Mesenchymal stem cell (in vitro differentiated cells and primary cell): Measurements from ENCODE around the gene COQ8B.
A peak's percentile ranks its signal among the peaks of the same experiment; 100 is the strongest.
"Not testable (repeated sequence)": the region's sequence is repeated elsewhere in the genome, so short reads cannot be mapped to it uniquely, and the experiment has no call there.

Experiments
- DNase-seq: peaks from one replicate; pipeline ENCODE4 v3.0.0-alpha.2; 2013
- H2AFZ ChIP-seq: one replicate; pipeline ENCODE4 v1.6.1; 2013; ENCODE audit warnings: low read depth, mild to moderate bottlenecking, control low read depth, inconsistent platforms, low read length, moderate library complexity
- H2AK5ac ChIP-seq: 2 replicates; pipeline ENCODE4 v1.6.1; 2013; ENCODE audit warnings: low read length, moderate library complexity, mild to moderate bottlenecking, inconsistent platforms; ENCODE audit not compliant: severe bottlenecking
- H2BK120ac ChIP-seq: one replicate; pipeline ENCODE4 v1.6.1; 2013; ENCODE audit warnings: low read depth, mild to moderate bottlenecking, inconsistent platforms, low read length, moderate library complexity
- H2BK12ac ChIP-seq, 2 experiments: one replicate each; pipeline ENCODE4 v1.6.1; 2013; ENCODE audit warnings: inconsistent platforms in 2 of 2, low read length in 2 of 2, mild to moderate bottlenecking in 2 of 2, moderate library complexity in 2 of 2, control low read depth in 1 of 2
- H2BK15ac ChIP-seq: one replicate; pipeline ENCODE4 v1.6.1; 2013; ENCODE audit warnings: mild to moderate bottlenecking, low read depth, inconsistent platforms; ENCODE audit not compliant: poor library complexity, severe bottlenecking
- H2BK5ac ChIP-seq: 2 replicates; pipeline ENCODE4 v1.6.1; 2013; ENCODE audit warnings: low read depth, mild to moderate bottlenecking, low read length, control low read depth, inconsistent platforms; ENCODE audit not compliant: poor library complexity, severe bottlenecking
- H3K14ac ChIP-seq, 2 experiments: one replicate each; pipeline ENCODE4 v1.6.1; 2013; ENCODE audit warnings: inconsistent platforms in 2 of 2, low read length in 2 of 2, control low read depth in 1 of 2, mild to moderate bottlenecking in 1 of 2, moderate library complexity in 1 of 2
- H3K18ac ChIP-seq, 2 experiments: one replicate each; pipeline ENCODE4 v1.6.1; 2013; ENCODE audit warnings: inconsistent platforms in 2 of 2, low read length in 2 of 2, control low read depth in 1 of 2, low read depth in 1 of 2, mild to moderate bottlenecking in 1 of 2
- H3K23ac ChIP-seq, 2 experiments: one replicate each; pipeline ENCODE4 v1.6.1; 2013; ENCODE audit warnings: inconsistent platforms in 2 of 2, low read length in 2 of 2, mild to moderate bottlenecking in 2 of 2, moderate library complexity in 2 of 2, control low read depth in 1 of 2
- H3K27ac ChIP-seq: 2 replicates; pipeline ENCODE4 v1.5.1; 2013; ENCODE audit warnings: mild to moderate bottlenecking, moderate library complexity, low read length, control low read depth, inconsistent platforms; ENCODE audit not compliant: poor library complexity, severe bottlenecking
- H3K27me3 ChIP-seq, 2 experiments: 2 replicates each; pipeline versions ENCODE4 v1.6.1 to v1.7.0; 2013; ENCODE audit warnings: low read length in 2 of 2, mild to moderate bottlenecking in 2 of 2, moderate library complexity in 2 of 2, control low read depth in 1 of 2, inconsistent platforms in 1 of 2; ENCODE audit not compliant: control insufficient read depth in 1 of 2, insufficient read depth in 1 of 2
- H3K36me3 ChIP-seq, 2 experiments: 2 replicates each; pipeline versions ENCODE4 v1.6.1 to v1.7.0; 2013; ENCODE audit warnings: low read length in 2 of 2, control low read depth in 1 of 2, inconsistent platforms in 1 of 2, low read depth in 1 of 2, mild to moderate bottlenecking in 1 of 2; ENCODE audit not compliant: insufficient read depth in 2 of 2, control insufficient read depth in 1 of 2
- H3K4ac ChIP-seq, 2 experiments: one replicate each; pipeline ENCODE4 v1.6.1; 2013; ENCODE audit warnings: inconsistent platforms in 2 of 2, low read length in 2 of 2, mild to moderate bottlenecking in 2 of 2, moderate library complexity in 2 of 2, control low read depth in 1 of 2, low read depth in 1 of 2
- H3K4me1 ChIP-seq: 2 replicates; pipeline ENCODE4 v1.6.1; 2013; ENCODE audit warnings: low read depth, low read length, control low read depth; ENCODE audit not compliant: control insufficient read depth, insufficient read depth
- H3K4me2 ChIP-seq: 2 replicates; pipeline ENCODE4 v1.6.1; 2013; ENCODE audit warnings: low read length, mild to moderate bottlenecking, inconsistent platforms; ENCODE audit not compliant: poor library complexity, severe bottlenecking
- H3K4me3 ChIP-seq, 2 experiments: 2 replicates each; pipeline versions ENCODE4 v1.5.1 to v1.7.0; 2013; ENCODE audit warnings: low read length in 2 of 2, mild to moderate bottlenecking in 2 of 2, control low read depth in 1 of 2, low read depth in 1 of 2; ENCODE audit not compliant: insufficient read depth in 1 of 2
- H3K79me1 ChIP-seq: replicated peaks from 2 replicates; pipeline ENCODE4 v1.6.1; 2013; ENCODE audit warnings: mild to moderate bottlenecking, control low read depth, low read length, inconsistent platforms; ENCODE audit not compliant: poor library complexity, severe bottlenecking
- H3K9ac ChIP-seq: 2 replicates; pipeline ENCODE4 v1.7.0; 2013; ENCODE audit warnings: mild to moderate bottlenecking, low read length, moderate library complexity
- H3K9me3 ChIP-seq: 2 replicates; pipeline ENCODE4 v1.7.0; 2013; ENCODE audit warnings: mild to moderate bottlenecking, low read length; ENCODE audit not compliant: control insufficient read depth
- H4K8ac ChIP-seq: one replicate; pipeline ENCODE4 v1.6.1; 2013; ENCODE audit warnings: inconsistent platforms, mild to moderate bottlenecking, low read length, moderate library complexity
- H4K91ac ChIP-seq: one replicate; pipeline ENCODE4 v1.6.1; 2013; ENCODE audit warnings: mild to moderate bottlenecking, low read length, inconsistent platforms
- WGBS: methylation state at CpG from one replicate; pipeline ENCODE4 v1.1.7; 2013; ENCODE audit warnings: mixed read lengths; 5-methylcytosine and 5-hydroxymethylcytosine counted together

The COQ8B gene

DNA sequence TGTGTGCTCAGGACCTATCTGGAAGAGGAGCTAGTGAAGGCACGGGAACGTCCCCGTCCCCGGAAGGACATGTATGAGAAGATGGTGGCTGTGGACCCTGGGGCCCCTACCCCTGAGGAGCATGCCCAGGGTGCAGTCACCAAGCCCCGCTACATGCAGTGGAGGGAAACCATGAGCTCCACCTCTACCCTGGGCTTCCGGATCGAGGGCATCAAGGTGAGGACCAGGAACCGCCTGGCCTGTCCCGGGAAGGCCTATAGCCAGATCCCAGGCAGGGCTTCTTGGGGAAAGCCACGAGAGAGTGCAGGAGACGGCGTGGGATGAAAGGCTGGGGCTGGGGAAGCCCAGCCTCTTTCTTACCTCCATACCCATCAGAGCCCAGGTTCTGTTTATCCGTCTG lies 16.5 kb upstream of the COQ8B start:
- H3K27ac ChIP-seq, result no peak overlapping the region
- no peak overlapping the region for H3K4me2 ChIP-seq
- peaks cover 7% of the 10 kb centered on the region for H3K79me1 ChIP-seq
- peaks cover 76 to 81% of the 10 kb centered on the region in 2 experiments for H3K36me3 ChIP-seq
- no peak overlapping the region for H3K23ac ChIP-seq
- no peak overlapping the region for H4K91ac ChIP-seq
- H3K14ac ChIP-seq, result no peak overlapping the region
- no peak overlapping the region for H2AK5ac ChIP-seq
- DNase-seq, result no peak
- no peak overlapping the region for H2BK15ac ChIP-seq
- 97% methylated on average over 13 of the region's 13 CpGs for WGBS
- no peak overlapping the region for H2BK120ac ChIP-seq
- H3K4ac ChIP-seq, result no peak overlapping the region
- H3K27me3 ChIP-seq, result no peaks in the 10 kb centered on the region
- no peak overlapping the region for H3K4me3 ChIP-seq
- H3K9me3 ChIP-seq, result no peaks in the 10 kb centered on the region
- H4K8ac ChIP-seq, result no peak overlapping the region
- H3K4me1 ChIP-seq, result no peaks in the 10 kb centered on the region
- no peak overlapping the region for H3K18ac ChIP-seq
- no peak overlapping the region for H2BK5ac ChIP-seq
- no peak overlapping the region for H2AFZ ChIP-seq
- H2BK12ac ChIP-seq, result no peak overlapping the region
- no peak overlapping the region for H3K9ac ChIP-seq

DNA sequence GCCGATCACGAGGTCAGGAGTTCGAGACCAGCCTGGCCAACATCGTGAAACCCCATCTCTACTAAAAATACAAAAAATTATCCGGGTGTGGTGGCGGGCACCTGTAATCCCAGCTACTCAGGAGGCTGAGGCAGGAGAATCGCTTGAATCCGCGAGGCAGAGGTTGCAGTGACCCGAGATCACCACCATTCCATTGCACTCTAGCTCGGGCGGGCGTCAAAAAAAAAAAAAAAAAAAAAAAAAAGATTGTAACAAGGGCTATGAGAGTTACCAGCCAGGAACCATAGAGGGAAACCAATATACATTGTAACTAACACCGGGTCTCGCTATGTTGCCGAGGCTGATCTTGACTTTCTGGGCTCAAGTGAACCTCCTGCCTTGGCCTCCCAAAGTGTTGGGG lies 15.6 kb upstream of the COQ8B start:
- H3K23ac ChIP-seq, DNase-seq, H2BK120ac ChIP-seq, H3K27me3 ChIP-seq, H2BK15ac ChIP-seq, H3K27ac ChIP-seq, H4K8ac ChIP-seq, H3K4ac ChIP-seq, H3K9me3 ChIP-seq, H3K4me3 ChIP-seq, H4K91ac ChIP-seq, H3K4me1 ChIP-seq, H3K9ac ChIP-seq, H3K79me1 ChIP-seq, H2BK12ac ChIP-seq, H2BK5ac ChIP-seq, H2AFZ ChIP-seq, H3K18ac ChIP-seq, H3K4me2 ChIP-seq, H2AK5ac ChIP-seq, H3K14ac ChIP-seq: not testable (repeated sequence)
- H3K36me3 ChIP-seq, result peaks cover 79 to 85% of the 10 kb centered on the region in 2 experiments
- WGBS, result 98% methylated on average over 14 of the region's 16 CpGs

GRCh38 chr19:40730065-40730464 lies 13.4 kb upstream of the COQ8B start:
- H2BK12ac ChIP-seq, H4K91ac ChIP-seq, H2BK15ac ChIP-seq, H3K18ac ChIP-seq, H2AK5ac ChIP-seq, DNase-seq, H3K14ac ChIP-seq, H3K4ac ChIP-seq, H3K4me2 ChIP-seq, H3K9ac ChIP-seq, H4K8ac ChIP-seq, H2BK5ac ChIP-seq, H2AFZ ChIP-seq, H3K4me3 ChIP-seq, H3K4me1 ChIP-seq, H3K9me3 ChIP-seq, H3K27ac ChIP-seq, H3K23ac ChIP-seq, H3K27me3 ChIP-seq, H2BK120ac ChIP-seq: not testable (repeated sequence)
- Histone ChIP-seq H3K79me1 (peaks cover 20% of the 10 kb centered on the region), H3K36me3 (peaks cover 67 to 87% of the 10 kb centered on the region in 2 experiments)
- 94% methylated on average over 5 of the region's 5 CpGs for WGBS

GRCh38 chr19:40726279-40726678 lies 9.6 kb upstream of the COQ8B start:
- 99% methylated on average over 4 of the region's 4 CpGs for WGBS
- no peaks in the 10 kb centered on the region for H3K9me3 ChIP-seq
- peaks cover 26% of the 10 kb centered on the region for H3K79me1 ChIP-seq
- H4K8ac ChIP-seq, result no peak overlapping the region
- DNase-seq, result peak; percentile 36
- no peak overlapping the region for H2BK12ac ChIP-seq
- no peak overlapping the region for H4K91ac ChIP-seq
- no peak overlapping the region for H2BK120ac ChIP-seq
- H2BK5ac ChIP-seq, result no peak overlapping the region
- H3K23ac ChIP-seq, result no peak overlapping the region
- no peak overlapping the region for H2BK15ac ChIP-seq
- H3K27ac ChIP-seq, result no peak overlapping the region
- H3K4ac ChIP-seq, result no peak overlapping the region
- H3K36me3 ChIP-seq, result peaks cover 50 to 66% of the 10 kb centered on the region in 2 experiments
- H2AK5ac ChIP-seq, result no peak overlapping the region
- no peak overlapping the region for H3K4me3 ChIP-seq
- H3K9ac ChIP-seq, result no peak overlapping the region
- no peaks in the 10 kb centered on the region for H3K27me3 ChIP-seq
- H3K4me2 ChIP-seq, result no peak overlapping the region
- H3K4me1 ChIP-seq, result peaks cover 4% of the 10 kb centered on the region
- H3K18ac ChIP-seq, result no peak overlapping the region
- H3K14ac ChIP-seq, result no peak overlapping the region
- H2AFZ ChIP-seq, result no peak overlapping the region
